Mesenchymal stem cell (in vitro differentiated cells and primary cell): Measurements from ENCODE around the gene ADH4. TPM values are rescaled to one million over a fixed set of nuclear protein-coding genes. Genes with fewer than 3 reads are reported as not detected.
"Not testable (repeated sequence)": the region's sequence is repeated elsewhere in the genome, so short reads cannot be mapped to it uniquely, and the experiment has no call there.

Experiments
- DNase-seq: peaks from one replicate; pipeline ENCODE4 v3.0.0-alpha.2; 2013
- H2AFZ ChIP-seq: one replicate; pipeline ENCODE4 v1.6.1; 2013; ENCODE audit warnings: low read depth, mild to moderate bottlenecking, control low read depth, inconsistent platforms, low read length, moderate library complexity
- H2AK5ac ChIP-seq: 2 replicates; pipeline ENCODE4 v1.6.1; 2013; ENCODE audit warnings: low read length, moderate library complexity, mild to moderate bottlenecking, inconsistent platforms; ENCODE audit not compliant: severe bottlenecking
- H2BK120ac ChIP-seq: one replicate; pipeline ENCODE4 v1.6.1; 2013; ENCODE audit warnings: low read depth, mild to moderate bottlenecking, inconsistent platforms, low read length, moderate library complexity
- H2BK12ac ChIP-seq, 2 experiments: one replicate each; pipeline ENCODE4 v1.6.1; 2013; ENCODE audit warnings: inconsistent platforms in 2 of 2, low read length in 2 of 2, mild to moderate bottlenecking in 2 of 2, moderate library complexity in 2 of 2, control low read depth in 1 of 2
- H2BK15ac ChIP-seq: one replicate; pipeline ENCODE4 v1.6.1; 2013; ENCODE audit warnings: mild to moderate bottlenecking, low read depth, inconsistent platforms; ENCODE audit not compliant: poor library complexity, severe bottlenecking
- H2BK5ac ChIP-seq: 2 replicates; pipeline ENCODE4 v1.6.1; 2013; ENCODE audit warnings: low read depth, mild to moderate bottlenecking, low read length, control low read depth, inconsistent platforms; ENCODE audit not compliant: poor library complexity, severe bottlenecking
- H3K14ac ChIP-seq, 2 experiments: one replicate each; pipeline ENCODE4 v1.6.1; 2013; ENCODE audit warnings: inconsistent platforms in 2 of 2, low read length in 2 of 2, control low read depth in 1 of 2, mild to moderate bottlenecking in 1 of 2, moderate library complexity in 1 of 2
- H3K18ac ChIP-seq, 2 experiments: one replicate each; pipeline ENCODE4 v1.6.1; 2013; ENCODE audit warnings: inconsistent platforms in 2 of 2, low read length in 2 of 2, control low read depth in 1 of 2, low read depth in 1 of 2, mild to moderate bottlenecking in 1 of 2
- H3K23ac ChIP-seq, 2 experiments: one replicate each; pipeline ENCODE4 v1.6.1; 2013; ENCODE audit warnings: inconsistent platforms in 2 of 2, low read length in 2 of 2, mild to moderate bottlenecking in 2 of 2, moderate library complexity in 2 of 2, control low read depth in 1 of 2
- H3K27ac ChIP-seq: 2 replicates; pipeline ENCODE4 v1.5.1; 2013; ENCODE audit warnings: mild to moderate bottlenecking, moderate library complexity, low read length, control low read depth, inconsistent platforms; ENCODE audit not compliant: poor library complexity, severe bottlenecking
- H3K27me3 ChIP-seq, 2 experiments: 2 replicates each; pipeline versions ENCODE4 v1.6.1 to v1.7.0; 2013; ENCODE audit warnings: low read length in 2 of 2, mild to moderate bottlenecking in 2 of 2, moderate library complexity in 2 of 2, control low read depth in 1 of 2, inconsistent platforms in 1 of 2; ENCODE audit not compliant: control insufficient read depth in 1 of 2, insufficient read depth in 1 of 2
- H3K36me3 ChIP-seq, 2 experiments: 2 replicates each; pipeline versions ENCODE4 v1.6.1 to v1.7.0; 2013; ENCODE audit warnings: low read length in 2 of 2, control low read depth in 1 of 2, inconsistent platforms in 1 of 2, low read depth in 1 of 2, mild to moderate bottlenecking in 1 of 2; ENCODE audit not compliant: insufficient read depth in 2 of 2, control insufficient read depth in 1 of 2
- H3K4ac ChIP-seq, 2 experiments: one replicate each; pipeline ENCODE4 v1.6.1; 2013; ENCODE audit warnings: inconsistent platforms in 2 of 2, low read length in 2 of 2, mild to moderate bottlenecking in 2 of 2, moderate library complexity in 2 of 2, control low read depth in 1 of 2, low read depth in 1 of 2
- H3K4me1 ChIP-seq: 2 replicates; pipeline ENCODE4 v1.6.1; 2013; ENCODE audit warnings: low read depth, low read length, control low read depth; ENCODE audit not compliant: control insufficient read depth, insufficient read depth
- H3K4me2 ChIP-seq: 2 replicates; pipeline ENCODE4 v1.6.1; 2013; ENCODE audit warnings: low read length, mild to moderate bottlenecking, inconsistent platforms; ENCODE audit not compliant: poor library complexity, severe bottlenecking
- H3K4me3 ChIP-seq, 2 experiments: 2 replicates each; pipeline versions ENCODE4 v1.5.1 to v1.7.0; 2013; ENCODE audit warnings: low read length in 2 of 2, mild to moderate bottlenecking in 2 of 2, control low read depth in 1 of 2, low read depth in 1 of 2; ENCODE audit not compliant: insufficient read depth in 1 of 2
- H3K79me1 ChIP-seq: replicated peaks from 2 replicates; pipeline ENCODE4 v1.6.1; 2013; ENCODE audit warnings: mild to moderate bottlenecking, control low read depth, low read length, inconsistent platforms; ENCODE audit not compliant: poor library complexity, severe bottlenecking
- H3K9ac ChIP-seq: 2 replicates; pipeline ENCODE4 v1.7.0; 2013; ENCODE audit warnings: mild to moderate bottlenecking, low read length, moderate library complexity
- H3K9me3 ChIP-seq: 2 replicates; pipeline ENCODE4 v1.7.0; 2013; ENCODE audit warnings: mild to moderate bottlenecking, low read length; ENCODE audit not compliant: control insufficient read depth
- H4K8ac ChIP-seq: one replicate; pipeline ENCODE4 v1.6.1; 2013; ENCODE audit warnings: inconsistent platforms, mild to moderate bottlenecking, low read length, moderate library complexity
- H4K91ac ChIP-seq: one replicate; pipeline ENCODE4 v1.6.1; 2013; ENCODE audit warnings: mild to moderate bottlenecking, low read length, inconsistent platforms
- WGBS: methylation state at CpG from one replicate; pipeline ENCODE4 v1.1.7; 2013; ENCODE audit warnings: mixed read lengths; 5-methylcytosine and 5-hydroxymethylcytosine counted together
- polyA plus RNA-seq, 2 experiments: library from polyadenylated mRNA; stranded (reverse); fragments of 200-250 nt; gene quantifications; one replicate each; pipeline ENCODE4 v1.2.3, GENCODE V29; 2013

Gene ADH4
- polyA plus RNA-seq (2013, experiment 1 of 2) = not detected
- polyA plus RNA-seq (2013, experiment 2 of 2) = not detected

GRCh38 chr4:99144070-99144469 is at the start of gene ADH4:
Gene ADH4 (minus strand): TSS chr4:99144297. CDS start chr4:99144222, 75 bp downstream.
- H2BK12ac ChIP-seq = no peak within 1 kb of the TSS
- H2AFZ ChIP-seq = no peak within 1 kb of the TSS
- 94% methylated on average over 2 of the region's 2 CpGs for WGBS
- H2BK15ac ChIP-seq = no peak within 1 kb of the TSS
- H3K79me1 ChIP-seq = no peaks in the 10 kb centered on the region
- no peak within 1 kb of the TSS for H3K27ac ChIP-seq
- no peak within 1 kb of the TSS for H3K14ac ChIP-seq
- H3K18ac ChIP-seq = no peak within 1 kb of the TSS
- no peak within 1 kb of the TSS for H3K4me2 ChIP-seq
- no peaks in the 10 kb centered on the region for H3K27me3 ChIP-seq
- H3K4ac ChIP-seq = no peak within 1 kb of the TSS
- H3K9me3 ChIP-seq = no peaks in the 10 kb centered on the region
- no peak within 1 kb of the TSS for H2AK5ac ChIP-seq
- no peak within 1 kb of the TSS for H3K4me3 ChIP-seq
- no peak within 1 kb of the TSS for H4K91ac ChIP-seq
- H2BK5ac ChIP-seq = no peak within 1 kb of the TSS
- no peaks in the 10 kb centered on the region for H3K4me1 ChIP-seq
- no peak within 1 kb of the TSS for H4K8ac ChIP-seq
- H3K9ac ChIP-seq = peak within 1 kb of the TSS; percentile 32
- DNase-seq = no peak
- H3K36me3 ChIP-seq = no peaks in the 10 kb centered on the region
- H3K23ac ChIP-seq = no peak within 1 kb of the TSS
- no peak within 1 kb of the TSS for H2BK120ac ChIP-seq

GRCh38 chr4:99190336-99190735 is 46.2 kb upstream of the ADH4 start:
- H3K4me2 ChIP-seq = no peak overlapping the region
- no peak overlapping the region for H3K18ac ChIP-seq
- WGBS = 95% methylated on average over 3 of the region's 5 CpGs
- H3K14ac ChIP-seq = no peak overlapping the region
- H2BK120ac ChIP-seq = no peak overlapping the region
- no peak overlapping the region for H4K8ac ChIP-seq
- H3K79me1 ChIP-seq = no peaks in the 10 kb centered on the region
- H3K9ac ChIP-seq = no peak overlapping the region
- H3K27ac ChIP-seq = no peak overlapping the region
- H3K23ac ChIP-seq = no peak overlapping the region
- no peak for DNase-seq
- H3K9me3 ChIP-seq = no peaks in the 10 kb centered on the region
- no peak overlapping the region for H3K4ac ChIP-seq
- no peaks in the 10 kb centered on the region for H3K27me3 ChIP-seq
- H2BK5ac ChIP-seq = no peak overlapping the region
- no peak overlapping the region for H3K4me3 ChIP-seq
- H4K91ac ChIP-seq = no peak overlapping the region
- no peak overlapping the region for H2AFZ ChIP-seq
- H3K36me3 ChIP-seq = no peaks in the 10 kb centered on the region
- H2BK15ac ChIP-seq = no peak overlapping the region
- H2AK5ac ChIP-seq = no peak overlapping the region
- no peak overlapping the region for H2BK12ac ChIP-seq
- no peaks in the 10 kb centered on the region for H3K4me1 ChIP-seq

DNA sequence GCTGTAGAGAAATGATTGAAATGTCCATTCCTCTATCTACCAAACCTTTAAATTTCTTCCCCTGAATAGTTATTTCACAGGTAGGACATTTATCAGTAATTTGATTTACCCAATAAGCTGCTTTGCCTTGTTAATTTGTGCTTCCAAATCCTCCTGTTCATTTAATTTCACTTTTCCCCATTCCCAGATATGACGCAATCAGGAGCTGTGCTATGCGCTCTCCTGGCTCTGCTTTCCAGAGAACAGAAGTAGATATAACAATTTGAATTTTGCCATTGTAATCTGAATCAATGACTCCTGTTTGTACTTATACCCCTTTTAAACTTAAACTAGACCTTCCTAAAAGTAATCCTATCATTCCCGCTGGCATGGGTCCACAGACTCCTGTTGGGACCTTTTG is 45.8 kb upstream of the ADH4 start:
- not testable (repeated sequence) for H2BK5ac ChIP-seq, H3K4me3 ChIP-seq, H3K4me2 ChIP-seq, H2BK12ac ChIP-seq, H3K27ac ChIP-seq, H2BK120ac ChIP-seq, H3K23ac ChIP-seq, H3K27me3 ChIP-seq, H4K91ac ChIP-seq, DNase-seq, H3K79me1 ChIP-seq, H3K36me3 ChIP-seq, H3K14ac ChIP-seq, H3K9ac ChIP-seq, H2BK15ac ChIP-seq, H2AFZ ChIP-seq, H3K4me1 ChIP-seq, H3K4ac ChIP-seq, H2AK5ac ChIP-seq, H3K9me3 ChIP-seq, H3K18ac ChIP-seq, H4K8ac ChIP-seq
- WGBS = 98% methylated on average over 3 of the region's 3 CpGs

- Histone ChIP-seq H3K9ac (no peak overlapping the region), H4K8ac (no peak overlapping the region), H3K4me3 (no peak overlapping the region), H3K4ac (no peak overlapping the region), H3K4me2 (no peak overlapping the region), H3K18ac (no peak overlapping the region), H3K27me3 (no peaks in the 10 kb centered on the region), H3K36me3 (no peaks in the 10 kb centered on the region), H2BK15ac (no peak overlapping the region), H3K79me1 (no peaks in the 10 kb centered on the region), H3K4me1 (no peaks in the 10 kb centered on the region), H3K23ac (no peak overlapping the region), H2BK5ac (no peak overlapping the region), H2BK120ac (no peak overlapping the region), H3K27ac (no peak overlapping the region), H2AK5ac (no peak overlapping the region), H3K9me3 (no peaks in the 10 kb centered on the region), H3K14ac (no peak overlapping the region), H2AFZ (no peak overlapping the region), H4K91ac (no peak overlapping the region), H2BK12ac (no peak overlapping the region)
- WGBS = 67% methylated on average over 1 of the region's 1 CpG
- no peak for DNase-seq
Measured at GRCh38 chr4:99186029-99186428, 41.9 kb upstream of the ADH4 start.
